GM21526 (cell line): ENCODE data around the gene OR52E4.

Experiments used
- ATAC-seq: cut with Tn5 transposase; IDR thresholded peaks from one replicate; pipeline ENCODE4 v1.9.1; 2021; ENCODE audit warnings: moderate library complexity; ENCODE audit not compliant: unreplicated experiment, low FRiP score

Gene OR52E4

GRCh38 chr11:5928811-5929210, 48.4 kb downstream of the OR52E4 start:
- no peak for ATAC-seq

GRCh38 chr11:5929571-5930368, 49.3 kb downstream of the OR52E4 start:
- no peak for ATAC-seq

- no peak for ATAC-seq
Observed at GRCh38 chr11:5930614-5931013, 50.2 kb downstream of the OR52E4 start.

GRCh38 chr11:5931061-5931460, 50.6 kb downstream of the OR52E4 start:
- ATAC-seq = no peak

- no peak for ATAC-seq
Observed at GRCh38 chr11:5932671-5933070, 52.2 kb downstream of the OR52E4 start.

GRCh38 chr11:5933116-5933515, 52.7 kb downstream of the OR52E4 start:
- ATAC-seq = no peak
